HEK293T (cell line): ENCODE results near the gene DOK3.

Source experiments
- CTCF ChIA-PET: fragments of 350-600 bp; formaldehyde crosslinking; extraction: SDS; loops from one replicate; lab custom pipeline; 2021; ENCODE audit warnings: antibody characterized with exemption, inconsistent platforms; lab: Yijun Ruan, JAX
- POLR2A ChIA-PET: fragments of 350-600 bp; formaldehyde crosslinking; extraction: SDS; loops from one replicate; lab custom pipeline; 2020; ENCODE audit warnings: antibody characterized with exemption, inconsistent platforms; lab: Yijun Ruan, JAX
- DNase-seq: peaks from one replicate; pipeline ENCODE4 v3.0.0; 2012; ENCODE audit warnings: mixed read lengths; ENCODE audit errors: extremely low spot score
- ARNT ChIP-seq: fragments of 450-650 bp; IDR thresholded peaks from 2 replicates; pipeline ENCODE4 v1.6.1; 2017; ENCODE audit warnings: mild to moderate bottlenecking
- BHLHE40 ChIP-seq: fragments of 450-650 bp; IDR thresholded peaks from 2 replicates; pipeline ENCODE4 v1.6.1; 2016; ENCODE audit warnings: mild to moderate bottlenecking, moderate library complexity, borderline replicate concordance
- CTBP1 ChIP-seq: fragments of 450-650 bp; IDR thresholded peaks from 2 replicates; pipeline ENCODE4 v1.6.1; 2016; ENCODE audit warnings: borderline replicate concordance
- ELF4 ChIP-seq: fragments of 450-650 bp; IDR thresholded peaks from 2 replicates; pipeline ENCODE4 v1.6.1; 2017; ENCODE audit warnings: antibody characterized with exemption
- FOXA1 ChIP-seq: fragments of 450-650 bp; IDR thresholded peaks from 2 replicates; pipeline ENCODE4 v1.6.1; 2016; ENCODE audit warnings: mild to moderate bottlenecking
- FOXK2 ChIP-seq: fragments of 450-650 bp; IDR thresholded peaks from 2 replicates; pipeline ENCODE4 v1.6.1; 2016; ENCODE audit warnings: mild to moderate bottlenecking
- FOXM1 ChIP-seq: fragments of 450-650 bp; IDR thresholded peaks from 2 replicates; pipeline ENCODE4 v1.6.1; 2017; ENCODE audit warnings: mild to moderate bottlenecking, borderline replicate concordance
- HDGF ChIP-seq: fragments of 450-650 bp; IDR thresholded peaks from 2 replicates; pipeline ENCODE4 v1.6.1; 2017; ENCODE audit warnings: antibody characterized with exemption, borderline replicate concordance
- L3MBTL2 ChIP-seq: fragments of 450-650 bp; conservative IDR thresholded peaks from 2 replicates; pipeline ENCODE4 v1.6.1; 2016; ENCODE audit warnings: mild to moderate bottlenecking
- LEF1 ChIP-seq: fragments of 450-650 bp; IDR thresholded peaks from 2 replicates; pipeline ENCODE4 v1.6.1; 2017; ENCODE audit warnings: mild to moderate bottlenecking, borderline replicate concordance
- NFRKB ChIP-seq: fragments of 450-650 bp; IDR thresholded peaks from 2 replicates; pipeline ENCODE4 v1.6.1; 2016; ENCODE audit warnings: mild to moderate bottlenecking, moderate library complexity
- SP1 ChIP-seq: fragments of 450-650 bp; IDR thresholded peaks from 2 replicates; pipeline ENCODE4 v1.6.1; 2017
- SUZ12 ChIP-seq: fragments of 450-650 bp; IDR thresholded peaks from 2 replicates; pipeline ENCODE4 v1.6.1; 2016; ENCODE audit warnings: mild to moderate bottlenecking
- TARDBP ChIP-seq: fragments of 450-650 bp; IDR thresholded peaks from 2 replicates; pipeline ENCODE4 v1.6.1; 2016
- ZNF384 ChIP-seq: fragments of 450-650 bp; IDR thresholded peaks from 2 replicates; pipeline ENCODE4 v1.6.1; 2016
- TF ChIP-seq, protein P1 (sequence below): fragments of 450-650 bp; IDR thresholded peaks from 2 replicates; pipeline ENCODE4 v1.6.1; 2016

The DOK3 gene

GRCh38 chr5:177491983-177492746 lies 17.5 kb downstream of the DOK3 start:
- DNase-seq = no peak
- TF ChIP-seq FOXM1 (no peak), SUZ12 (no peak), NFRKB (no peak), LEF1 (no peak), CTBP1 (no peak), FOXK2 (no peak), SP1 (no peak), ARNT (no peak), HDGF (no peak)
- TF ChIP-seq, protein P1, sequence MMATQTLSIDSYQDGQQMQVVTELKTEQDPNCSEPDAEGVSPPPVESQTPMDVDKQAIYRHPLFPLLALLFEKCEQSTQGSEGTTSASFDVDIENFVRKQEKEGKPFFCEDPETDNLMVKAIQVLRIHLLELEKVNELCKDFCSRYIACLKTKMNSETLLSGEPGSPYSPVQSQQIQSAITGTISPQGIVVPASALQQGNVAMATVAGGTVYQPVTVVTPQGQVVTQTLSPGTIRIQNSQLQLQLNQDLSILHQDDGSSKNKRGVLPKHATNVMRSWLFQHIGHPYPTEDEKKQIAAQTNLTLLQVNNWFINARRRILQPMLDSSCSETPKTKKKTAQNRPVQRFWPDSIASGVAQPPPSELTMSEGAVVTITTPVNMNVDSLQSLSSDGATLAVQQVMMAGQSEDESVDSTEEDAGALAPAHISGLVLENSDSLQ = no peak
- ChIA-PET POLR2A (interaction anchor here (0.8 to 2.2 kb wide), 4 partner anchors 9 to 25 kb away, joined by 3 to 9 read pairs (median 4); partner anchors contain the start of gene DDX41), CTCF (interaction anchor here (0.6 to 1.4 kb wide), 6 partner anchors 8 to 81 kb away, joined by 3 to 6 read pairs (median 4); no protein-coding TSS in a partner anchor)

DNA sequence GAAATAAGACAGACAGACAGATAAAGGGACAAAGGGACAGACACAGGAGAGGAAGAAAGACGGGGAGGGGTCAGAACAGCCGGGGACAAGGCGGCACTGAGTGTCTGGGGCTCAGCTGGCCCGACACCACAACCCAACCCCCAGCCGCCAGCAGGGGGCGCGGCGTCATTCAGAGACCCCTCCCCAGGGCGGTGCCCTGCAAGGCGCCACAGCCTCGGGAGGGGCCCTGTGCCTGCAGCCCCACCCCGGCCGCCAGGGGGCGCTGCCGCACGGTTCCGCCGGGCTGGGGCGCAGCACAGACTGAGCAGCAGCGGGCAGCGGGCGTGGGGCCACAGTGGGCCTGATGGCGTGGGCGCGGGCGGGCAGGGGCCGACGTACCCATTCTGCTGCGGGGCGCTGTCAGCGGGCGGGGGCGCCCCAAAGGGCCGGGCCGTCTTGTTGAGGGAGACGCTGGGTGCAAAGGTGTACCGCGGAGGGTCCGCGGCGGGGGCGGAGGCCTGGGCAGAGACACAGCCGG lies 18.1 kb downstream of the DOK3 start:
- peak; percentile 93 for DNase-seq
- no peak for TF ChIP-seq BHLHE40
- peak; percentile 64 for TF ChIP-seq ARNT
- TF ChIP-seq LEF1 = no peak
- TF ChIP-seq ZNF384 = no peak
- 0 out of 2 replicates have a peak, but pooled peaks have one; percentile 37 for TF ChIP-seq FOXM1
- TF ChIP-seq, protein P1 = no peak
- no peak for TF ChIP-seq HDGF
- no peak for TF ChIP-seq CTBP1
- no peak for TF ChIP-seq SUZ12
- TF ChIP-seq SP1 = no peak
- POLR2A ChIA-PET = interaction anchor here (1.5 kb wide), 1 partner anchor 10 kb away, joined by 6 read pairs; no protein-coding TSS in a partner anchor
- CTCF ChIA-PET = interaction anchor here (0.6 to 1.3 kb wide), 4 partner anchors 9 to 28 kb away, joined by 3 to 6 read pairs (median 4); no protein-coding TSS in a partner anchor

DNA sequence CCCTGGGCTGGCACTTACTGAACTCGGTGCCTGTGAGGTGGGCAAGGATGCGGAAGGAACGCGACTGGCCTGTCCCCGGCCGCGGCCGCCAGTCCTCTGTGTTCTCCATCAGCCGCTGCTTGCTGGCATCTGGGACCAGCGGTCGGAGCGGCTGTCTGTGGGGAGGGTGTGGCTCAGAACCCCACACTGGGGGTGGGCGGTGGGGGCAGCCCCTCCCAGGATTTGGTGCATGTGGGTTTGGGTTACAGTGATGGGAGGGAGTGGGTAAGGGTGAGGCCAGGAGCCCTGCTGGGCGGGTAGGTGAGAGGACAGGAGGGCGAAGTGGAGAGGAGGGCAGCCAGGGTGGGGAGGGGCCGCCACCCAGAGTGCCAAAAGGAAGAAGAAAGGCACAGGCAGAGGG lies 18.6 kb downstream of the DOK3 start:
- POLR2A ChIA-PET = no interaction called here

DNA sequence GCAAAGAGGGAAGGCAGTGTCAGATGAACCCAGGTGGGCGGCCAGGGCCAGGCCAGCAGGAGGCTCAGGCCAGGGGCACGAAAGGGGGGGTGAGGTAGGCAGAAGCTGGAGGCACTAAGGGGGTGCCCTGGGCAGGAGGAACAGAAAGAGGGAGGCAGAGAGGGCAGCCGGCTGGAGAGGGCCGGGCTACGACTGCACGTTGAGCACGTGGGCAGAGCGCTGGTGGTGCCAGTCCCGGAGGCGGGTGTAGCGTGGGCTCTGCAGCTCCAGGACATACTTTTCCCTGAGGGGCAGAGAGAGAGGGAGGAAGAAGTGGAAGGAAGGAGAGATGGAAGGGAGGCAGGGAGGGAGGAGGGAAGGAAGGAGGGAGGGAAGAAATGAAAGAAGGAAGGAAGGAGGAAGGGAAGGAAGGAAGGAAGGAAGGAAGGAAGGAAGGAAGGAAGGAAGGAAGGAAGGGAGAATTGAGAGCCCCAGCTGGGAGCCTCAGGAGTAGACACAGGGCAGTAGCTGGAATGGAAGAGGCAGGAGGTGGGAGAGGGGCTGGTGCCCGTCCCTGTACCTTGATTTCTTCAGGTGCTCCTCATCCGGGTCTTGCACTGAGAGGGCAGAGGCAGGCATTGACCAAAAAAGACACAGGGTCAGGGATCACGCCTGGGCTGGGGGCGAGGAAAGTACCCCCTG lies 19.2 kb downstream of the DOK3 start:
- TF ChIP-seq FOXM1 = no peak
- no peak for TF ChIP-seq ZNF384
- no peak for TF ChIP-seq SP1
- POLR2A ChIA-PET = no interaction called here
- DNase-seq = no peak
- CTCF ChIA-PET = interaction anchor here (0.6 to 0.8 kb wide), 2 partner anchors 11 to 26 kb away, joined by 3 read pairs; no protein-coding TSS in a partner anchor

More for the DNA sequence above, 18.6 kb downstream of the DOK3 start:
- CTCF ChIA-PET = interaction anchor here (0.6 to 1.0 kb wide), 2 partner anchors 9 to 13 kb away, joined by 3 to 4 read pairs; no protein-coding TSS in a partner anchor
- TF ChIP-seq ARNT (no peak), HDGF (no peak), SUZ12 (no peak), CTBP1 (no peak), FOXK2 (no peak), ZNF384 (no peak), TARDBP (no peak), L3MBTL2 (no peak), BHLHE40 (no peak), SP1 (no peak)
- DNase-seq = no peak

DNA sequence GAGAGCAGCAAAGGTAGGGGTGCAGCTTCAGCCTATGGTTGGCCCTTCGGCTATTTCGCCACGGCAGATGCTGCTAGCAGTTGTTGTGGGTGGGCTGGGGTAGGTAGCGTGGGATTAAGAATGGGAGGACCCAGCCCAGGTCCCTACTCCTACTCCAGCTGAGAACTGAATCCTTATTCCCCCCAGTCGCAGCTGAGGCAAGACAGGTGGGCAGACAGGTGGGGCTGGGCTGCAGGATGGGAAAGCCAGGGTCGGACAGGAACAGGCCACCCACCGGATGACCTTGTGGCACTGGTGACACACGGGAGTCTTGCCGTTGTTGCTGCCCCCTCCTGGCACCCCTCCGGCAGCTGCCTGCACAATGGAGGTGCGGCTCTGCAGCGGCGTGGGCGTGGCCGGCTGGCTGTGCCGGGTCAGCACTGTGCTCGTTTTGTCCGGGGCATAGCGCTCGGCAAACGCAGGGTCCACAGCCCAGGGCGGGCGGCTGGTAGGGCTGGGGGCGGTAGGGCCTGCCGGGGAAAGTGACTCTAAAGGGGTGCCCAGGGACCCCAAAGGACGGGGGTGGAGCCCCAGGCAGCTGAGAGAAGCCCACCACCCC lies 20.4 kb downstream of the DOK3 start:
- ChIA-PET CTCF (interaction anchor here (0.7 to 1.7 kb wide), 3 partner anchors 12 to 579 kb away, joined by 4 to 6 read pairs (median 4); no protein-coding TSS in a partner anchor), POLR2A (interaction anchor here (0.9 kb wide), 1 partner anchor 11 kb away, joined by 3 read pairs; no protein-coding TSS in a partner anchor)
- TF ChIP-seq ZNF384 (no peak), SP1 (no peak), CTBP1 (no peak), BHLHE40 (no peak), NFRKB (no peak), SUZ12 (no peak), FOXA1 (no peak), L3MBTL2 (no peak), TARDBP (no peak)
- DNase-seq = no peak

GRCh38 chr5:177487975-177488374 lies 21.7 kb downstream of the DOK3 start:
- TF ChIP-seq FOXM1 = no peak
- TF ChIP-seq BHLHE40 = no peak
- TF ChIP-seq LEF1 = no peak
- TF ChIP-seq SUZ12 = no peak
- no peak for TF ChIP-seq FOXA1
- no peak for TF ChIP-seq CTBP1
- TF ChIP-seq HDGF = no peak
- no peak for TF ChIP-seq FOXK2
- TF ChIP-seq TARDBP = no peak
- TF ChIP-seq, protein P1 = no peak
- no peak for TF ChIP-seq SP1
- no peak for TF ChIP-seq L3MBTL2
- TF ChIP-seq NFRKB = no peak
- no peak for TF ChIP-seq ELF4
- TF ChIP-seq ARNT = no peak
- TF ChIP-seq ZNF384 = no peak
- DNase-seq = no peak
- CTCF ChIA-PET = interaction anchor here (1.5 kb wide), 1 partner anchor 13 kb away, joined by 6 read pairs; no protein-coding TSS in a partner anchor
- POLR2A ChIA-PET = interaction anchor here (0.7 to 0.9 kb wide), 3 partner anchors 9 to 12 kb away, joined by 3 read pairs; no protein-coding TSS in a partner anchor
